AG08396 (cell line): ENCODE measurements around the gene HNRNPA2B1.
A peak's percentile ranks its signal among the peaks of the same experiment; 100 is the strongest.

Experiments used
- DNase-seq: peaks from one replicate; pipeline ENCODE4 v3.0.0; 2012; ENCODE audit warnings: low spot score, mixed read lengths

Gene HNRNPA2B1

DNA sequence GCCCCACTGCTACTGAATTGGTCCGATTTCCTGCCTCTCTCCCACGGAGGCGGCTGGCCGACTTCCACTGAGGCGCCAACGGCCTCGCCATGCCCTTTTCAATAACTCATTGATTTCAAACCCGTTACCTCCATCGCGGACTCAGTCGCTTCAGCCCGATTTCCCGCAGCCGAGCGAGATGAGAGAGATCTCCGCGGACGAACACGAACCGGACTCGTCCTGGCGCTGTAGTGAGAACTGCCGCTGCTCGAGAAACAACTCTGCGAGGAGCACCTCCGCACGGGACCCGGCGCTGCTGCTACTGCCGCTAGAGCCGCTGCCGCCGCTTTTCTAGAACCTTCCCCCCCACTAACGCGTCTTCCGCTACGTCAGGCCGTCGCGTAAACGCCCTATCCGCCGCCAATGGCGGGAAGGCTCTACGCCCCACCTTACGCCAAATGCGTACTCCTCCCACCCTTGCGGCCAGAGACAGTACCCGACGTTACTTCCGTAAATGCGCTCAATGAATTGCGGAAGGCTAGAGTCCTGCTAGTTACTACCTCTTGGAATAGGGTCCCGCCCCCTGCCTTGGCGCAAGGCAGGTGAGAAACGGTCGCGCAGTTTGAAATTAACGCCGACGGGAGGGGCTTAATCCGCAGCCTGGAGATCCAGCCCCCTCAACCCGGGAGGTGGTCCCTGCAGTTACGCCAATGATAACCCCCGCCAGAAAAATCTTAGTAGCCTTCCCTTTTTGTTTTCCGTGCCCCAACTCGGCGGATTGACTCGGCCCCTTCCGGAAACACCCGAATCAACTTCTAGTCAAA, at the start of gene HNRNPA2B1:
Gene HNRNPA2B1 (minus strand): TSS at position 303 of the 803 bp plus-strand sequence. CDS start 169 bp downstream, at position 134.
- DNase-seq: peak; percentile 88

DNA sequence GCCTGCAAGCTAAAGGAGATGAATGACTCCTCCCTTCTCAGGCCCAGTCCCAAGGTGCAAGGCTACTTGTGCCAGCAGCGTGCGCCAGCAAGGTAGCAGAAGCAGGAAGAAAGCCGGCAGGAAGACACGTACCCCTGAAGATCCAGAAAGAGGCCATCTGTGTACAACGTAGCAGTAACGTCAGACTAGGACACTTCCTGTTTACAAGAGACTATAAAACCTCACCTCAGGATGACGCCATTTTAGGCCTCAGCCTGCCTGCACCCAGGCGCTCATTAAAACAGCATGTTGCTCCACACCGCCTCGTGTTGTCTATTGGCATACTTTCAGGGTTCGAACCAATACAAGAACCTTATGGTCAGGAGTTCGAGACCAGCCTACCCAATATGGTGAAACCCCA, 49.7 kb upstream of the HNRNPA2B1 start:
- no peak for DNase-seq

DNA sequence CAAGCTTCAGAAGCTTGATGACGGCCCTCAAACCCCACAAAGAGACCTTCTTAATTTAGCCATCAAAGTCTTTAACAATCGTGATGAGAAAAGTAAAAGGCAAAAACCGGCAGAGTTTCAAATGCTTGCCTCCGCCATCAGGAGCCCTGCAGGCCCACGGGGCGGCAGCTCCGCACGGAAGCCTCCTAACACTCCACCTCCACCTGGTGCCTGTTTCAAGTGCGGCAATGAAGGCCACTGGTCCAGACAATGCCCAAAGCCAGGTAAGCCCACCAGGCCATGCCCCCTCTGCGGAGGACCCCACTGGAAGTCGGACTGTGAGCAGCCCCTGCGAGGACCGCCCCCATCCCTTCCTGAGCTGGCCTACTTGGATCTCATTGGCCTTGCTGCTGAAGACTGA, 44.6 kb upstream of the HNRNPA2B1 start:
- no peak for DNase-seq

DNA sequence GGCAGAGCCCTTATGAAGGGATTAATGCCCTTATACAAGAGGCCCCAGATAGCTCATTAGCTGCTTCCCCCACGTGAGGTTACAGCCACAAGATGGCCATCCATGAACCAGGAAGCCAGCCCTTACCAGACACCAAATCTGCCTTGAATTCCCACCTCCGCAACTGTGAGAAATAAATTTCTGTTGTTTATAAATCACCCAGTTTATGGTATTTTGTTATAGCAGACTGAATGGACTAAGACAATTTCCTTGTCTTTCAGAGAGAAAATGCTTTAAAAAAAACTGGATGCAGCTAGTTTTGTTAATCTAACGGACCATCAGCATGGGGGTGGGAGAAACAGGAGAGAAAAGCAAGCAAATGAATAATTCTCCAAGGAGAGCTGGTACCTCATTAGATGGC, 37.5 kb upstream of the HNRNPA2B1 start:
- no peak for DNase-seq

DNA sequence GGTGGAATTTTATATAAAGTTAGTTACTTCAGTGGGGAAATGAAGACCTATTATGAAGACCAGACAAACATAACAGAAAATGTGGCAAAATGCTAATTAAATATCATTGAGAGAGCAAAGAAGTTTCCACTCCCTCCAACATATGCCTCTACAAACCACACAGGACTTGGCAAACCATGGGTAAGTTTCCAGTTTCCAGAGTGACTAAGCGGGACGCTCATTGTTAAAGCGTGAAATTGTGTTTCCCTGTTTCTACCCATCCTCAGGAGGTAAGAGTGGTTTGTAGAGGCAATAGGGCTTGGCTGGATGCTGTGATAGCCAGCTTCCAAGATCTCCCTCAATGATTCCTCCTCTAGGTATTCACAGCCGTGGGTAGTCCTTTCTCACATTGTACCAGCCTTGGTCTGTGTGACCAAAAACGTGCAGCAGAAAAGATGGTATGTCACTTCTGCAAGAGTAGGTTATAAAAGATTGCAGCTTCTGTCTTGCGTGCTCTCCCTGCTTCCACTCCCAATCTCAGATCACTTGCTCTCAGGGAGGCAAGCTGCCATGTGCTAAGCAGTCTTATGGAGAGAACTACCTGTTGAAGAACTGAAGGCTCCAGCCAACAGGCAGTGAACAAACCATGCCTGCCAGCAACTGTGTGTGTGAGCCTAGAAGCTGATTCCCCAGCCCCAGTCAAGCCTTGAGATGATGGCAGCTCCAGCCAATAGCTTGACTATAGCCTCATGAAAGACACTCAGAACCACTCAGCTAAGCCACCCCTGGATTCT, 36.7 kb upstream of the HNRNPA2B1 start:
- DNase-seq: no peak

DNA sequence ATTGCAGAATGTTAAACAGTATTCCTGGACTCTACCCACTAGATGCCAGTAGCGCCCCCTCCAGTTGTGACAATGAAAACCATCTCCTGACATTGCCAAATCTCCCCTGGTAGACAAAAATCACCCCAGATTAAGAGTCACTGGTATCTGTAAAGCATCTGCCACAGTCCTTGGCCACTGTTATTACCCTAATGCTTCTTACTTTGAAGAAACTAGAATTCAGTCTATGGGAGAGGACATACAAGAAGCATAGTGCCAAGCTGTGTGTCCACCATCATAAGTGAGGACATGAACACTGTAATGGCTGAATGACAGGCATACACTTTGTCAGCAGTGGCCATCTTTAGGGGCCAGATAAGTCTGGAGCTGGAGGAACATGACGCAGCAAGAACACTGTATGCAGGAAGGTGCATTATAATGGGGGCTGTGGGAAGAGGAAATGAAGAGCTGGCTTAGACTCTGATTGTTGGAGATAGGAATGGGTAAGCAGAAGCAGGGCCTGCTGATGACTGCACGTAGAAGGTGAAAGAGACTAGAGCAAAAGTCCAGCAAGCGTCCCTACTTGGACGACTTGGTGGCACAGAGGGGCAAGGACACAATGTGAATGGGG, 33.5 kb upstream of the HNRNPA2B1 start:
- DNase-seq: no peak

DNA sequence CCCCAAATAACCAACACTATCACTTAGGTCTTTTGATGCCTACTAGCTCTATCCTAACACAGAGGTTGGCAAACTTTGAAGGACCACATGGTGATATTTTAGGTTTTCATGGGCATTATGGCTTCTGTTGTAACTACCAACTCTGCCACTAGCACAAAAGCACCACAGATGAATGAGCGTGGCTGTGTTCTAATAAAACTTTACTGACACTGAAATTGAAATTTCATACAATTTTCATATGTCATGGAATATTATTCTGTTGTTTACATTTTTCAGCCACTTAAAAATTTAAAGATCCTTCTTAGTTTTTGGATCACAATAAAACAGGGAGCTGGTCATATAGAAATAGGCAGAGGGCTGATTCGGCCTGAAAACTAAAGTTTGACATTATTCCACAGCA, 27.4 kb upstream of the HNRNPA2B1 start:
- DNase-seq: no peak

DNA sequence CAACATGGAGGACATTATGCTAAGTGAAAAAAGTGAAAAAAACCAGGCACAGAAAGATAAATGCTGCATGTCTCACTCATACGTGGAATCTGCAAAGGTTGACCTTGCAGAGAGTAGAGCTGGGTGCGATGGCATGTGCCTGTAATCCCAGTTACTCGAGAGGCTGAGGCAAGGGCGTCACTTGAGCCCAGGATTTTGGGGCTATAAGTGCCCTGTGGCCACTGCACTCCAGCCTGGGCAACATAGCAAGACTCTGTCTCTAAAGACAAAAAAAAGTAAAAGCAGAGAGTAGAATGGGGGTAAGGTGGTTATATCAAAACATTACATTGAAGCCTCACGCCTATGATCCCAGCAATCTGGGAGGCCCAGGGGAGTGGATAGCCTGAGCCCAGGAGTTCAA, 23.8 kb upstream of the HNRNPA2B1 start:
- no peak for DNase-seq

DNA sequence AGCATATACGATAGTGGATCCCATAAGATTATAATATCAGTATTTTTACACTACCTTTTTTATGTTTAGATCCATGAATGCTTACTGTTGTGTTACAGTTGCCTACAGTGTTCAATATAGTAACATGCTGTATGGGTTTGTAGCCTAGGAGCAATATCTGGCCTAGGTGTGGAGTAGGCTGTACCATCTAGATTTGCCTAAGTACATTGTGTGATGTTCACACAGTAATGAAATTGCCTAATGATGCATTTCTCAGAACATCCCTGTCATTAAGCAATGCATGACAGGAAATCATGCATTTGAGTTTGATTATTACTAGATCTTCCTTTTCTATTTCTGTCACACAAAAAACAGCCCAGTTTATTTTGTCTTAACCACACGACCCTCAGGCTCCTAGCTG, 15.5 kb upstream of the HNRNPA2B1 start:
- DNase-seq: no peak

DNA sequence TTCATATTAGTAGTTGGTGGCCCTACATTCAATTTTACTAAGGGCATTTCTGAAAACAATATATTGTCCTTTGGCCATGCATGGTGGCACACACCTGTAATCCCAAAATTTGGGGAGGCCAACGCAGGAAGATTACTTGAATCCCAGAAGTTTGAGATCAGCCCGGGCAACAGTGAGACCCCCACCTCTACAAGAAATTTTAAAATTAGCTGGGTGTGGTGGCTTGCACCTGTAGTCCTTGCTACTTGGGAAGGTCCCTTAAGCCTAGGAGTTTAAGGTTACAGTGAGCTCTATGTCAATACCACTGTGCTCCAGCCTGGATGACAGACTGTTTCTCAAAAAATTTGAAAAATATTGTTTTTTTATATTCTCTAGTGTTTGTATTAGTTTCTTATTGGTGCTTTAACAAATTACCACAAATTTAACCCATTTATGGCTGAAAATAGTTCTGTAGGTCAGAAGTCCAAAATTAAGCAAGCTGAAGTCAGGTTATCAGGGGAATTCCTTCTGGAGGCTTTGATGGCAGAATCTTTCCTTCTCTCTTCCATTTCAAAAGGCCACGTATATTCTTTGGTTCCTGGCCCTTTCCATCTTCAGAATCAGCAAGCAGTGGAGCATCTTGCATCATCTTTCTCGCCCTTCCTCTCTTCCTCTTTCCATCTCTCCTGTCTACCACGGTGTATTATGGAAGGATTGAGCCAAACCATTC, 13.4 kb upstream of the HNRNPA2B1 start:
- no peak for DNase-seq

DNA sequence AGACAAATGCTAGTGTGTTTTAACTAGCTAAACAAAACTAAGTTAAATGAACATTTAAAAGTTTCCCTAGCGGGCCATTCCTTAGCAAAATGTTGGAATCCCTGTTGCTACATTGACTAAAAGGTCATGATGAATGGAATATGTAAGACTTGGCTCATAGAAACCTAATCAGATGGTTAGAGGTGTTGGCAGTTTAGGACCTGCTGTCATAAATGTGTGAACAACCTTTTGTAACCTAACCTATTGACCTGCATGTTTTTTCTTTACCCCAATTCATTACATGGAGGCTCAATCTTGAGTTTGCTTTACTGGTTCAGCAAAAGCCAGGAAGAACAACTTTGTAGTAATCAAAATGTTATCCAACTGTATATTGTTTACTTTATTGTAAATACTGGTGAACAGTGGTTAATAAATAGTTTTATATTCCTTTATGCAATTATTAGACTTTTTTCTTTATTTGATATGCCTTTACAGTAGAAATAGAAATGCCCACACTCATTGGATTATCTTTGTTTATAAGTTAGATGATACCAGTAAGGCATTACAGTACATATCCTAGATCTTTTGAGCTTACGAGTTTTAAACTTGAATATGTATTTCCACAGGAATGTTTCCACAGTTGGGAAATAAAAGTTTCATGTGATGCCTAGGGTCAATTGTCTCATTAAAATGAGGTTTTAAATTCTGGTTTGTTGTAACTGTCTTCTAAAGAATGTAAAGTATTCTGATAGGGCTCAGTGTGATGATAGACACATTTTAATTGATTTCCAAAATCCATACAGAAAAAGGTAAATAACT, 12.6 kb upstream of the HNRNPA2B1 start:
- no peak for DNase-seq

DNA sequence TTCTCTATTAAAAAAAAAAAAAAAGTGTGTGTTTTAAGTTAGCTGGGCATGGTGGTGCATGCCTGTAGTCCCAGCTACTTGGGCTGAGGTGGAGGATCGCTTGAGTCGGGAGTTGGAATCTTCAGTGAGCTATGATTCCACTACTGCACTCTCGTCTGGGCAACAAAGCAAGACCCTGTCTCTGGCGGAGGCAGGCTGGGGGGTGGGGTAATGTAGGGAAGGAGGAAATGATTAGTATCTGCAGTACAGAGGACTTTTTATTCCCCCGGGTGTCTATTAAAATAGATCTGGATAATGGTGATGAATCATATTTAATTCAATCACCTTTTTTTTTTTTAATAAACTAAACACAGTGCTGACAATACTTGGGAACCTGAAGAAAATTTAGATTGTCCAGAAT, 7.5 kb upstream of the HNRNPA2B1 start:
- no peak for DNase-seq

DNA sequence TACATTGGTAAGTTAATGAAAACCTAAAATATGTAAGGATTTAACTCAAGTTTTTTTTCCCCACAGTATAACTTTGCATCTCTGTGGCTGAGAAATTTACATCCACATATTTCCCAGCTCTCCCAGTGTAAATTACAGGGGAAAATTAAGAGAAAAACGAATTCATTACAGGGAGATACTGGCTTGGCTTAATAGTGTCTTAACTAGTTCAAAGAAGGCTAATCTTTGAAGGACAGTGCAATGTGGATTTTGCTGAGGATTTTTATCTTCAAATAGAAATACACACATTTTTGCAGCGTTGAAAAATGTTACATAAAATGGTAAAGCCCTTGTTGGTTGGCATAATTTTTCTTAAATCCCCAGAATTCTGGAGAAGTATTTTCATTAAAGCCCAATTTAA, 2.5 kb upstream of the HNRNPA2B1 start:
- no peak for DNase-seq

DNA sequence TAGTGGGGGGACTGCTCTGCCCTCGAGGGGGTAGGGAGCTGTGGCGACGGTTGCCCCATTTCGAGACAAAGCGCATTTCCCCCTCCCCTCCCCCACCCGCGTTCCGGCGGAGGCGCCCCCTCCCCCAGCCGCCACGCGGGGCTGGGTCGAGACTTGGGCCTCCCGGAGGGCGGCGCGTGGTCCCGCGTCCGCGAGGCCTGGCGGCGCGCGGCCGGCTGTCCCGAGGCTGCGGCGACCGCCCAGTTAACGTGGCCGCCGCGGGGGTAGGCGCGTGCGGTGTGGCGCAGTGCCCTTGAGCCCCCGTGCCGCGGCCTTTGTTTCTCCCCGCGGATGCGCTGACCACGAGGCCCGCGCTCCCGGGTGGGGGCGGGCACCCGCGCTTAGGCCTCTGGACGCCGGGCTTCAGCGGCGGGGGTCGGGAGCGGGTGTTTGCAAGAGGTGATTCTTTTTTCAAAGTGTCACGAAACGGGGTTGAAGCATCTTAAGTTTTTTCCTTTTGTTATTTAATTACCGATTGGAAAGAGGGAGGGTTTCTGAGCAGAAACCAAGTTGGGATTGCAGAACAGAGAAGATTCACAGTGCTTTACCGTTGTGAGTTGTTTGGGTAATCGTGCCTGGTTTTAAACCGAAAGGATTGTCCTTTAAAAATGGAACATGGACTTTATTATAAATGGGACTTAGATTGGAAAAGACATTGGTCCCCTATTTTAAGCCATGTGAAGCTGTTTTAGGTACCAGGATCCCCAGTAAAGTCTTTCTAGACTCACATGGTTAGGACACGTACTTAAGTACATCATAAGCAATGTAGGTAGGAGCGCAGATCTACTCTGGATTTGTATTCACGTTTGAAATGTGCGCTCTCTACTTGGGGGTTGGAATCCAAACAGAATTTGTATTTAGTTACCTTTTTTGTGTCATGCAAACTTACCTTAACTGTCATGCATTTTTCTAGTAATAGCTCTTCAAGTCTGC, 1.8 kb upstream of the HNRNPA2B1 start:
- DNase-seq: peak; percentile 66

DNA sequence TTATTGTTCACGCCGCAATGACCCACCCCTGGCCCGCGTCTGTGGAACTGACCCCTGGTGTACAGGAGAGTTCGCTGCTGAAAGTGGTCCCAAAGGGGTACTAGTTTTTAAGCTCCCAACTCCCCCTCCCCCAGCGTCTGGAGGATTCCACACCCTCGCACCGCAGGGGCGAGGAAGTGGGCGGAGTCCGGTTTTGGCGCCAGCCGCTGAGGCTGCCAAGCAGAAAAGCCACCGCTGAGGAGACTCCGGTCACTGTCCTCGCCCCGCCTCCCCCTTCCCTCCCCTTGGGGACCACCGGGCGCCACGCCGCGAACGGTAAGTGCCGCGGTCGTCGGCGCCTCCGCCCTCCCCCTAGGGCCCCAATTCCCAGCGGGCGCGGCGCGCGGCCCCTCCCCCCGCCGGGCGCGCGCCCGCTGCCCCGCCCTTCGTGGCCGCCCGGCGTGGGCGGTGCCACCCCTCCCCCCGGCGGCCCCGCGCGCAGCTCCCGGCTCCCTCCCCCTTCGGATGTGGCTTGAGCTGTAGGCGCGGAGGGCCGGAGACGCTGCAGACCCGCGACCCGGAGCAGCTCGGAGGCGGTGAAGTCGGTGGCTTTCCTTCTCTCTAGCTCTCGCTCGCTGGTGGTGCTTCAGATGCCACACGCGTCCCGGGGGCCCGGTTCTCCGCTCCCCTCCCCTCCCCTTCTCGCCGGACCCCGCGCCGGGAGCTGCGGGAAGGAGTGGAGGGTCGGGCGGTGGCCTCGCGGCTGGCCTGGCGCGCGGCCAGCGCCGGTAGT, 887 bp upstream of the HNRNPA2B1 start, which contains the start of gene CBX3:
Gene CBX3 (plus strand): TSS at position 499 of the 772 bp plus-strand sequence. CDS start 1,254 bp downstream, outside the sequence.
- peak; percentile 93 for DNase-seq

DNA sequence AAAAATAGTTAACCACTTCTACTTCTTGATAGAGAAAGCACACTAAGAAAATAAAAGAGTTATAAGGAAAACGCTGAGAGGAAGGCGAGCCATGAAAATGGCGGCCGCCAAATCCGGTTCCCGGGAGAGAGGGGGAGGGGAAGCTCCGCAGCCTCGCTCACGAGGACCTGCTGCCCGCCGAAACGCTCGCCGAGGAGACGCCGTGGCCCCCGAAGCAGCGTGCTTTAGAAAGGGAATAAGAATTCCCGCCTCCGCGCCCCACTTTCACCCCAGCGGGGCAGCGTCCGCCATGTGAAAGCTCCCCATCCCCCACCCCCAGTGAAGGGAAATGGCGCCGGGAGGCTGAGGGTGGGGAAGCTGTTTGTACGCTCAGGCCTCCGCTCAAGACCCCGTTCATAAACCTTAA, 505 bp downstream of the HNRNPA2B1 start:
- DNase-seq: no peak

DNA sequence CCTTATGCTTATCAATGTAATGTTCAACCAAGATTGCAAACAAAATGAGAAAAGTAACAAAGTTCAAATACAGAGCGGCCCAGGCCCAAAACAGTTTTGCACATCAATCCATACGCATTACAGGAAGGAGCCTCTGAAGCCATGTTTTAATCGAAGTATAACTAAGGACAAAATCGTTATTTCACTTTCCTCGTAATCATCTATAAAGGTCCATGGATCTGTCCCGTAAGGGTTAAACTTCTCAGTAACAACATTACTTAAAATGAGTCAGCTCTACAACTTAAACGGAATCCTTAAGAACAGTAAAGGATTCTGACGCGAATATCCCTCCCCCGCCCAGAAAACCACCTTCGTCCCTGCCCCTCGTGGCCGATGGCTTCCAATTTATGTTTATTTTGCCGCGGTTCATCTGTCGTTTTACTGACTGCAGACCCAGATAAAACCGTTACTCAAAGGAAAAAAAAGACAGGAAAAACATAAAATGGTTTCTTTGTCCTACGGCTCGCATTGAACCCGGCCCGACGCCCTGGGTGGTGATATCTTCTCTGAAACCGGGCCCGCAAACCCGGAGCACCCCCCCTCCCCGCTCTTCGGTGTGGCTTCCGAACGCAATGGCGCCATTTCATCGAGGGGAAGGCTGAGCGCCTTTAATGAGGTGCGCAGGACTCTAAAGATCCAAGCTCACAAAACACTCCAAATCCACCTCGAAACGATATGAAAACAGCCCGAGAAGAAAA, 1.1 kb downstream of the HNRNPA2B1 start:
- DNase-seq: peak; percentile 28

DNA sequence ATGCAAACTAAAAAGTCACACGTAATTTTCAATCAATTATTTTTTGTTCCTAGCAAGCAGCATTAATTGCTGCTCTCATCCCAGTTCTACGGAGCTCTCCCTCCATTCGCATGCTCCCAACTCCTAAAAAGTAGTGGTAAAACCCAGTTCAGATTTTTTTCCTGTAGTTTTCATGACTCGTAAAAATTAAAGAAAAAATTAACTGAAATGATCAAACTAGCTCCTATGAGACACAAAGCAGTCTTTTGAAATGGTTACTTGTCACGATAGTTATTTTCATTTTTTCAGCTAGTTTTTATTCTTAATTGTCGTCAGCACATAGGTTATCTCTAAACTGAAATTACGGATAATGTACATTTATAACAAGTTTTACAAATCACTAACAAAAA, 1.8 kb downstream of the HNRNPA2B1 start:
- no peak for DNase-seq
